ENCODE data around the gene PBX3. TPM values are rescaled to one million over a fixed set of nuclear protein-coding genes. Genes with fewer than 3 reads are reported as not detected.

PBX3 gene
- total RNA-seq, 2 donors from 2014 or later: 15.1 to 21.1 TPM

GRCh38 chr9:125932746-125933455, 185.7 kb downstream of the PBX3 start:
- no peak overlapping the region for H3K4me3 ChIP-seq
- no peak for TF ChIP-seq CTCF (IDR thresholded peaks at IDR 0.05)
- intact Hi-C loops (cut with DNase I): no loop called here
- H3K27ac ChIP-seq: no peak overlapping the region
- no peaks in the 10 kb centered on the region for H3K27me3 ChIP-seq
- no peaks in the 10 kb centered on the region for H3K36me3 ChIP-seq
- no peaks in the 10 kb centered on the region for H3K4me1 ChIP-seq
- no peaks in the 10 kb centered on the region for H3K9me3 ChIP-seq
- DNase-seq: no peak
- no peak overlapping the region for H3K9ac ChIP-seq (ENCODE audit: low read depth in 2 of 2, low read length in 2 of 2)

GRCh38 chr9:125942125-125942524, 195.0 kb downstream of the PBX3 start:
- no peak overlapping the region for H3K4me3 ChIP-seq
- no peaks in the 10 kb centered on the region for H3K4me1 ChIP-seq
- intact Hi-C loops (cut with DNase I): no loop called here
- H3K27me3 ChIP-seq: no peaks in the 10 kb centered on the region
- no peak for DNase-seq
- H3K9ac ChIP-seq (ENCODE audit: low read depth in 2 of 2, low read length in 2 of 2): no peak overlapping the region
- H3K36me3 ChIP-seq: no peaks in the 10 kb centered on the region
- TF ChIP-seq CTCF (IDR thresholded peaks at IDR 0.05): no peak
- H3K27ac ChIP-seq: no peak overlapping the region
- no peaks in the 10 kb centered on the region for H3K9me3 ChIP-seq

- Histone ChIP-seq H3K4me3 (no peak overlapping the region), H3K36me3 (no peaks in the 10 kb centered on the region), H3K9me3 (no peaks in the 10 kb centered on the region), H3K27ac (no peak overlapping the region), H3K27me3 (no peaks in the 10 kb centered on the region), H3K9ac (ENCODE audit: low read depth in 2 of 2, low read length in 2 of 2) (no peak overlapping the region), H3K4me1 (no peaks in the 10 kb centered on the region)
- intact Hi-C loops (cut with DNase I): no loop called here
- no peak for TF ChIP-seq CTCF (IDR thresholded peaks at IDR 0.05)
- no peak for DNase-seq
These were observed 196.7 kb downstream of the PBX3 start for GRCh38 chr9:125943831-125944230.

DNA sequence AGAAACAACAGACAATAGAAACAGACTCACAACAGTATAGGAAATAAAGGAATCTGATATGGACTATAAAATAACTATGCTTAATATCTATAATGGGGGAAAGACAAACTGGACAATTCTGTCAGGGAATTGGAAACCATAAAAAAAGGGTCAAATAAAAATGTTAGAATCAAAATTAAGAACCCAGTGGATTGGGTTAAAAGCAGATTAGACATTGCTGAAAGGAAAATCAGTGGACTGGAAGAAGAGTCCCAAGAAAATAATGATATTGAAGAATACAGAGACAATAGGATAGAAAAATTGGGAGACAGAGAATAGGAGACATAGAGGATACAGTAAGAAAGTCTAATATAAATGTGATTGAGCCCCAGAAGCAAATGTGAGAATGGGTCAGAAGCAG, 199.2 kb downstream of the PBX3 start:
- no peaks in the 10 kb centered on the region for H3K4me1 ChIP-seq
- H3K36me3 ChIP-seq: no peaks in the 10 kb centered on the region
- intact Hi-C loops (cut with DNase I): no loop called here
- no peak for DNase-seq
- no peak for TF ChIP-seq CTCF (IDR thresholded peaks at IDR 0.05)
- H3K9me3 ChIP-seq: no peaks in the 10 kb centered on the region
- no peaks in the 10 kb centered on the region for H3K27me3 ChIP-seq
- H3K27ac ChIP-seq: no peak overlapping the region
- H3K4me3 ChIP-seq: no peak overlapping the region
- no peak overlapping the region for H3K9ac ChIP-seq (ENCODE audit: low read depth in 2 of 2, low read length in 2 of 2)

GRCh38 chr9:125948887-125949596, 201.9 kb downstream of the PBX3 start:
- H3K9ac ChIP-seq (ENCODE audit: low read depth in 2 of 2, low read length in 2 of 2): no peak overlapping the region
- intact Hi-C loops (cut with DNase I): no loop called here
- no peaks in the 10 kb centered on the region for H3K36me3 ChIP-seq
- peak; percentile 39 for DNase-seq
- H3K27me3 ChIP-seq: no peaks in the 10 kb centered on the region
- TF ChIP-seq CTCF (IDR thresholded peaks at IDR 0.05): no peak
- no peak overlapping the region for H3K4me3 ChIP-seq
- H3K9me3 ChIP-seq: no peaks in the 10 kb centered on the region
- H3K27ac ChIP-seq: no peak overlapping the region
- H3K4me1 ChIP-seq: no peaks in the 10 kb centered on the region
